NCI-H748 treated with DMSO at 0.1 percent for 48 hours (cell line): Measurements from ENCODE around the gene RNF144A.

Source experiments
- DNase-seq: peaks from one replicate; lab custom pipeline; 2025; lab: John Stamatoyannopoulos, UW

The RNF144A gene

DNA sequence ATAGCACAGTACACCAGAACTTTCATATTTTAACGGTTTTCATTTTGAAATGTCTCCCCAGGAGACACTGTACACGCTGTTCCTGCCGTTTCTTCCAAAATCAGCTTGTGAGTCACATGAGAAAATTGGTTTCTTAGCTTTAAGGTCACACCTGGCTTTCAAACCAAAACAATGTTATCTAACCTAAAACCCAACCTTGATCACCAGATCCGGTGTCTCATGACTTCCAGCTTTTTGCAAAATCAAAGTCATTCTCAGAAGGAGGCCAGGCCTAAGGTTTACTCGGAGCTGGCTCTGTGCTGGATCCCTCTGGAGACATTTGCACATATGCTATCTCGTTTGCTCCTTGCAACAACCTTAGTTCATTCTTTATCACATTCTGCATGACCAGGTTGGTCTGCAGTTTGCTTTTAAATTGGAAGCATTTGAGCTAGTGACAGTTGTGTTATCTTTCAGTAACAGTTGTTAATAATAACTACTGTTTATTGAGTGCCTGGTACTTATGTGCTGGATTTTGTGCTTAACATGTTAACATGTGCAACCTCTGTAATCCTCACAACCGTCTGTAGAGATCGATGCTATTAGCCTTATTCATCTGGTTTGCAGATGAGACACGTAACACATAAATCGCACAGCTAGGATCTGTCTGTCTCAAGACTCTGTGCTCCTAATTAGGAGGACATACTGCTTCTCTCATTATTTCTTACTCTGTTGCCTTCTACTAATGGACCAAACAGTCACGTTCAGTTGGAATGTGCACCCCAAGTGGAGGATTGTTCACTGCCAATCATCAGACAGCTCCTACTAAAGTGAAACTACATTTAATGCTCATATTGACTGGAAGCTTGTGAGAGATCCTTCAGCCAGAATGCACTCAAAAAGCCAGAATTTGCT is 105.5 kb downstream of the RNF144A start:
- DNase-seq: no peak

DNA sequence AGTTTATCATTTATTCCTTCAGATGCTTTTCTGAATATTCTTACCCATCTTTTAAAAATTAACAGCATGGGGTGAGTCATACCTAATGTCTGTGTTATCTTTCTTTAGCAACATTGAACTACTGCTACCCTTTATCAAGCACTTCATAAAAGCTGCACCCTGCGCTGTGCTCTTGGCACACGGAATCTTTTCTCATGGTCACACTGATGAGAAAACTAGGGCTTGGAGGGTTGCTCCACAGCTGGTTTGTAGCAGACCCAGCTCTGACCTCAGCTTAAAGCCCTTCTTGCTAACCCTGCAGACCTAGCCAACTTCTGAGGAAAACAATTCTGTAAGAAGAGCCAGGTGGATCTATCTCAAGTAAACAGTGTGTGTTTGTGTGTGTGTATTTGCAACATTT is 106.3 kb downstream of the RNF144A start:
- DNase-seq: no peak

DNA sequence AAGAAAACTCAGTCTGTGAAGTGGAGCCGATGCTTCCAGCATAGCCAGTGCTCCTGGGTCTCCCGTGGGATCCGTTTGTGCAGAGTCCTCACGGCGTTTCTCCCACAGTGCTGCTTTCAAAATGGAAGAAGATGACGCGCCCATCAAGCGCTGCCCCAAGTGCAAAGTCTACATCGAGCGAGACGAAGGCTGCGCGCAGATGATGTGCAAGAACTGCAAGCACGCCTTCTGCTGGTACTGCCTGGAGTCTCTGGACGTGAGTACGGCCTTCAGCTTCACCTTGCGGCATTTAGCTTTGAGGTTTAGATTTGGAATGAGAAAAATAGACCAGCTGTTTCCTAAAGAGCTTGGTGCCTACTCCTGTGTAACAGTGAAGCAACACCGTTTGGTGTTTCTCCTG is 107.0 kb downstream of the RNF144A start:
- no peak for DNase-seq

DNA sequence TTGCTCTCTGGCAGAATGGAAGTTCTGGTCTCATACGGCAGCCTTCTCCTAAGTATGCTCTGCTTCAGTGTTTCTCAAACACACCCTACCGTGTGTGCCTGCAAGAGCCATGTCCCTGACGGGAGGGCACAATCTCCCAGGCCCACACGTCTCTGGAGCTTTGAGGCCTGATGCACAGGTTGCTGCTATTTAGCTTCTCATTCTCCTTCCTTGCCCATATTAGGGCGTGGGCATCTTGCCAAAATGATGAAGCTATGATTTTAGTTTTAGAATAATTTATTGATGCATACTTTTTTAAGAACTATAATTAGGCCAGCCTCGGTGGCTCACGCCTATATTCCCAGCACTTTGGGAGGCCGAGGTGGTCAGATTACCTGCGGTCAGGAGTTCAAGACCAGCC is 107.9 kb downstream of the RNF144A start:
- no peak for DNase-seq

DNA sequence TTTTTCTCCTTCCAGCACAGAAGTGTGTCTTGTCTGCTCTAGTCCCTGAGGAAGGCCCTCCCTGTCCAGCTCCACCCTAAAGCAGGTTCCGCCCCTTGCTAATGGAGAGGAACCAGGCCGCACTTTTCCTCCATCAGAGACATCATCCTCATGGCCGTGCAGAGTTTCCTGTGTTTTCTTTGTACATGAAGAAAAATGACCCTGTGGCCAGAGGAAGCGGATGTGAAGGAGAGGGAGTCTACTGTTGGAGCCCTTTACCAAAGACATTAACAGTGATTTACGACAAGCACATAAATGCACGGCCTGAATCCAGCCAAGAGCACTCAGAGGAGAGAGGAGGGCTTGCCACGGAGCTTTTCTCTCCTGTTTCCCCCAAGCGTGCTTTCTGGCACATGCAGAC is 109.5 kb downstream of the RNF144A start:
- DNase-seq: no peak

DNA sequence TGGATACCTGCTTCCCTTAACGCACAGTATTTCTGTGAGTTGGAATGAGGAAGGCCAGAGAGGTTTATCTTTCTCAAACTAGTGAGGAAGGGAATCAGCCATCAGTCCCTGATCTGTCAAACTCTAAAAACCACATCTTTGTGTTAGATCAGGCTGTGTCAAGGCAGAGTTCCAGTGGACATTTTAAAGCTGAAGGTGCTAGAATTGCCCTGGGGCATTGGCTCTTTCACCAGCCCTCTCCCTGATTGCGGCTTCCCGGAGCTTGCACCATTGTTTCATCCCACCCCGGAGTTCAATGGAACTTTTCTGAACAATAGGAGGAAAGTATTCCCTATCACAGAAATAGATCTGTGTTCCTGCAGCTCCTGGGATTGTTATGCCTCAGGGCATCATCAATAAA is 110.2 kb downstream of the RNF144A start:
- no peak for DNase-seq

DNA sequence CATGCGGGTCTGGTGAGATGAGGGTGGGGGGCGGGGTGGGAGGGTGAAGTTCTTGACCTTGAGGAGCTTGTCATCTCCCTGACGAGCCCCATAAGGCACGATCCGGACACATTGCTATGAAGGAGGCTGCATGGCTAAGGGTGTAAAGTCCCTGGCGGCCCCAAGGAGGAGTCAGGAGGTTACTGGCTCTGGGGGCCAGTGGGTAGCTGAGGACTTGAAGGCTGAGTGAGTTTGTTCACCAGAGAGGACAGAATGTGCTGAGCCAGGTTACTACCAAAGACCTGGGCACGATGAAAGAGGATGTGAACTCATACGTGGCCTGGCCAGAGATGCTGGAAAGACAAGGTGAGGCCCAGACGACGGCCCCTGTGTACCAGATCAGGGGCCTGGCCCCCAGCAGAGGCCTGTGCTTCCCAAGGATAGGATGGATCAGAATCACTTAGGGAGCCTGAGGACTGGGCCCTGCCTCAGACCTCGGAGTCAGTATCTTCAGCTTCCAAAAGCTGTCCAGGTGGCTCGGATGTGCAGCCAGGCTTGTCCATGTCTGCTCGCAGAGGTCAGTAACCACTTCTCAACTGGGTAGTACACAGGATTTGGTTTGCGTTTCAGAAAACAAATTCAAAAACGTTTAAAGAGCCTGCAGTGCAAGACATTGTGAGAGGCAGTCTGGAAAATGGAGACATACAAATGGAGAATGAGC is 110.9 kb downstream of the RNF144A start:
- DNase-seq: no peak

DNA sequence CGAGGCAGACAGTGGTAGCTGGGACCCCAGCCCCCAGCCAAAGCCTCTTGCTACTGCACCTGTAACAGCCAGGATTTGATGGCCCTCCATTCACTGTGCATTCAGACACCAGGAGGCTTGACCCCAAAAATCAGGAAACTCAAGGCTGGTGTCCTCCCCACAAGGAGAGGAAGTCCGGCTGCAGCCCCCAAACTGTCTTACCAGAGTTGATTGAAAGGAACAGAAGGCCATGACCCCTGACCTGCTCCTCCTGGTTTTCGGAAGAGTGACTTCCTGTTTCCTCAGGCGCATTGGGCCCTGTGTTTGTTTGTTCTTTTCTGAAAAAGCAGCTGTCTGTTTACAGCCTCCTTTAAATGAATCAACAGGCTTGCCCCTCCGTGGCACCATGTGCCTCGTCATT is 111.6 kb downstream of the RNF144A start:
- DNase-seq: no peak

DNA sequence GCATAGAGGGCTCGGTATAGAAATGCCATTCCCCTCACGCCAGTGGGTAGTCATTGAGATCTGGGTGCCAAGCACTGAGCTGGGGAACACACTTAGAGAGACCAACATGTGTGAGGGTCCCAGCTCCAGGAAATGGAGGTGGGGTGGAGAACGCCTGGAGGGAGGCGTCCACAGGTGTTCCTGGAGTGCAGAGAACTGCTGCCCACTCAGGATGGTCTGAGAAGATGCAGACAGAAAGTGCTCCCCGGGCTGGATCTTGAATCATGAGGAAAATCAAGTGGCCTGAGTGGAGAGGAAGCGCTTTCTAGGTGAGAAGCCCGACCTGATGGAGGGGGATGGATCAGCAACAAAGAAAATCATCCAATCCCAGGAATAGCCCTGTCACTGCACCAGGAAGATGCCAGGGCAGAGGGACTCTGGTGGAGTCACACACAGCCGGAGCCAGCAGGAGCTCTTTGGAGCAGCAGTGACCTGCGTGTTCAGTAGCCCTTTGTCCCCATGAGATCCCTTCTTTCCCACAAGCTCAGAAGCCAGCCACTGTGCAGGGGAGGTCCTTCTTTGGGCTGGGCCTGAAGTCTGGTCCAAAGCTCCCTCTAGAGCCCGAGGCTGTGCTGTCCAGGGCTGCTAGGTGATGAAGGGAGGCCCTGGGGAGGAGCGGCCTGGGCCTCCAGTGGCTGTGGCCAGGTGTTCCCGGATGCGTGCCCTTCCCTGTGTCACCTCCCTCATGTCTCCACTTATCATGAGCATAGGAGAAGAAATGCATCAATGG is 112.3 kb downstream of the RNF144A start:
- DNase-seq: no peak

DNA sequence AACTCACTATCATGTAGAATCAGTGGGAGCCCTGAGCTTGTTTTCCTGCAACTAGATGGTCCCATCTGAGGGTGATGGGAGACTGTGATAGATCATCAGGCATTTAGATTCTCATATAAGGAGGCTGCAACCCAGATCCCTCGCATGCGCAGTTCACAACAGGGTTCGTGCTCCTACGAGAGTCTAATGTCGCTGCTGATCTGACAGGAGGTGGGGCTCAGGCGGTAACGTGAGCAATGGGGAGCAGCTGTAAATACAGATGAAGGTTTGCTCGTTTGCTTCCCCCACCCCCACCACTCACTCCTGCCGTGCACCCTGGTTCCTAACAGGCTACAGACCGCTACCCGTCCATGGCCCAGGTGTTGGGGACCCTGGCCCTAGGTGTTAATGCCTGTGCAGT is 113.6 kb downstream of the RNF144A start:
- DNase-seq: no peak

DNA sequence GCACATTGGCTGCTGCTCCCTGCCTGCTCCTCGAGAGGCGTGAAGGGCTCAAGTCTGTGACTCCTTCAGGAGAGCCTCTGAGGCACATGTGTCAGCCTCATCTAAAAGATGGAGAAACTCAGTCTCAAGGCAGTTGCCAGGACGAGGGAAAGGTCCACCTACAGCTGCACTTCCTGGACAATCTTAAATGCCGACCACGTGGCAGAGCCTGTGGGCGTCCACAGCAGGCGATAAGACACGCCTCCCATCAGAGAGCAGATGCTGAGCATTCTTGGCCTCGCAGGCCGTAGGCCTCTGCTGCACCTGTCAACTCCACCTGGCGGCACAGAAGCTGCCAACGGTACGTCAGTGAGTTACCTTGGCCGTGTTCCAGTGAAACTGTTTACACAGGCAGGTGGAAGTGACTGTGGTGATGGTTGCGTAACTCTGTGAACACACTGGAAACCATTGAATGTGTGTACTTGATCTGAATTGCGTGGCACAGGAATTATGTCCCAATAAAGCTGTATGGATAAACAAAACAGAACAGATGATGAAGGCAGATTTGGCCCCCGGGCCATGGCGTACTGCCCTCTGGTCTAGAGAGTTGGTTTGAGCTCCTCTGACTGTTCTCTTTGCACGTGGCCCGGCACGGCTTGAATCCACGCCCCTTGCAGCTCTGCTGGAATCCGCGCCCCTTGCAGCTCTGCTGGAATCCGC is 114.5 kb downstream of the RNF144A start:
- peak; percentile 99 for DNase-seq

DNA sequence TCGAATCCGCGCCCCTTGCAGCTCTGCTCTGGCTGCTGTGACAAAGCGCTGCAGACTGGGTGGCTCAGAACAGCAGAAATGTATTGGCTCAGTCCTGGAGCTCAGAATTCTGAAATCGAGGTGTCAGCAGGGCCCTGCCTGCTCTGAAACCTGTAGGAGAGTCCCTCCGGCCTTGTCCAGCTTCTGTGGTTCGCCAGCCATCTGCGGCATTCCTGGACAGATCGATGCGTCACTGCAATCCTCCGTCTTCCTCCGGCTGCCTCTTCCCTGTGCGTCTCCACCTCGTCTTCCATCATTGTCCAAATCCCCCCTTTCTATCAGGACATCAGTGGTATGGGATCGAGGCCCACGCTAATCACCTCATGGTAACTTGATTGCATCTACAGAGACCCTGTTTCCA is 115.2 kb downstream of the RNF144A start:
- DNase-seq: no peak

DNA sequence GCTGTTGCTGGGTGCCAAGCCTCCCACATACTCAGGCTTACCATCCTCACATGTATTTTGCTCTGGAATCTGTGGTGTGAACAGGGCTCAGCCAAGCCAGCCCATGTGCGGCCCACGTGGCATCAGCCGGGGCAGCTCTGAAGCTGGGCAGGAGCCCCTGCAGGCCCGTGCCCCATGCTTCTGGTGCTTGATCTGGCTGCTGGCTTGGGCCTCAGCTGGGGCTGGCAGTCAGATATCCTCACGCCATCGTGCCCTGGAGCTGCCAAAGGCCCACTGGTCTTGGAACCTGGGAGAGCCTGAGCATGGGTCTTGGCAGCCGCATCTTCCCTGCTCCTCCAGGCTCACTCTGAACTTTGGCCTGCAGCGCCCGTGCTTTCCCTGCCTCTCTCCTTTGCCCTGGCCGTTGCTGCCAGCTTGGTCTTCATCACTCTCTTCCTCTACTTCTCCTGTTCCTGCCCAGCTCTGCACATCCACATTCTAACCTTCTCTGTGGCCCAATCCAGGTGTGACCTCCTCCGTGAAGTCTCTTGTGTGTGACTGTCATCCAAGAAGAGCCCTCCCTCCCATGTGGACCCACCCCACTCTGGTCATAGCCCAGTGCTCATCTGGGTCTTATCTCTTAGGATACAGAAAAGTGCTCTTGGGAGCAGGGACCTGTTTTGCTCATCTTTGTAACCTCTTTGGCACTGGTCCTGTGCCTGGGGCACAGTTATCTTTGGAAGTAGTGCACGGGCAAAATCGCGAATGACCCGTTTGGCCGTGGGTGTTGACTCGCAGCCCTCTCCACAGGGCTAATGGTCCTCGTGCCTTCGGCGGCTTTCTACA is 116.1 kb downstream of the RNF144A start:
- no peak for DNase-seq

DNA sequence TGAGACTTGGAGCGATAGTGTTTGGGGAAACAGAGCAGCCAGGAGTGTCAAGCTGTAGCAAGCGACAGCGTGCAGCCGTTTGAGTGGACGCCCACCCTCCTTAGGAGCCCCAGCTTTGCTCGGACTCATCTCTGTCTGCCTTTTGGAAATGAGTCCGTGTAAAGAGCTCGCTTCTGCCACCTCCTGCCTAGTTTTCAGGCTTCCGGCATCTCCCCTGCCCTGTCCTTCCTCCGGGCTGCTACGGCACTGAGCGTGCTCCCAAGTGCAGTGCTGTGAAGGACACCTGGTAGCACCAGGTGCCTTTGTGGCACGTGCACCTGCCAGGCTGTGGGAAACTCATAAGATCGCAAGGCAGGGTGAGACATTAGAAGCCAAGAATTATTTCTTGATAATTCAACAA is 117.1 kb downstream of the RNF144A start:
- no peak for DNase-seq

DNA sequence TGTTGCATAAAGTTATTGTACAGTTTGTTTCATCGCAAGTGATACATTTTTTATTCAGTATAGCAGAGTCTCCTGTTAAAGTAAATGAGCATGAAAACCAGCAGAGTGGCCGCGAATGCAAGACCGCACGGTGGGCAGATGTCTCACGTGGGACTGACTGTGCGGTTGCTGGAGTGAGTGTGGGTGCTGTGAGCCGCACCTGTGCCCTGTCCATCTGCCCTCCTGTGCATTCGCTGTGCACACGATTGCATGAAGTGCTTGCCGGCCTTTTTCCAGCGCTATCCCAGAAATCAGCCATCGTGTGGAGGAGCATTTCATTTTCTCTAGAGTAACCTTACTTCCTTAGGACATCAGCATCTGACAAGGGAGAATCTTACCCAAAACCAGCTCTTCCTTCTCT is 118.7 kb downstream of the RNF144A start:
- DNase-seq: no peak

DNA sequence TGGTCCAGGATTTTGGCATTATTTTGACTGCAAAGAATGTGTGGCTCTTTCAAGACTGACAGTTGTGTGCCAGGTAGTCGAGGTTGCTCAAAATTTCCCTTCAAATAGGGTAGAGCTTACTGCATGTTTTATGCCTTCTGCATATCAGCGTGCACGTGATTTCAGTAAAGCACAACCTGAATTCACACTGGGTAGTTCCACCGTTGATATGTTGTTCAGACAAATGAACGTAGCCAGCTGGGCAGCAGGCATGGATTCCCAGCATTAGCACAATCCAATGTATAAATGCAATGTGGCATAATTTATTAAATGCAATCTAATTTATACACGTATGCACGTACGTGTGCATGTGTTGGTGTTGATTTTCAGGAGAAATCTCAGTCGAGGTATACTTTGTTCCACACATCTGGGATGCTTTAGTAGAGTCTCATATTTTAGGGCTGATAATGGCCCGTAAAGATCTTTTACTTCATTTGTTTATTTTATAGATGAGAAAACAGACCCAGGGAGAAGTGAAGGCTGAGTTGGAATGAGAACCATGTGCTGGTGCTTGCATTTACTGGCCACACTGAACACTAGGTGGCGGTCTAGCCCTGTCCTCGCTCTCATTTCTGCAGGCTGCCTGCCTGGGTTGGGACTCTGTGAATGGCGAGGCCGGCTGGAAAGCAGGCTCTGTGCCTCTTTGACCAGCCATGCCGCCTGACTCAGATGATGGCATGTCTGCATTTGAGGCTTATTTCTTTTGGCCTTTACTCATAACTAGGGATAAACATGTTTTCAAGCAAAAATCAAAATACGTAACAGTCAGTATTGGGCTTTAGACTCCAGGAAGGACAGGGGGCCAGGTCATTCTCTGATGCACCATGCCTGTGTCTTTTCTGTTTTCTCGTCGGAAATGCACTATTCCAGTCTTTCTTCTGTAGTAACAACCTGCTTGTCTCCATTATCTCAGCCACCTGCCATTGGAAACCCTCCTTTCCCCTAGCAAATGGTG is 120.4 kb downstream of the RNF144A start:
- DNase-seq: peak; percentile 49

DNA sequence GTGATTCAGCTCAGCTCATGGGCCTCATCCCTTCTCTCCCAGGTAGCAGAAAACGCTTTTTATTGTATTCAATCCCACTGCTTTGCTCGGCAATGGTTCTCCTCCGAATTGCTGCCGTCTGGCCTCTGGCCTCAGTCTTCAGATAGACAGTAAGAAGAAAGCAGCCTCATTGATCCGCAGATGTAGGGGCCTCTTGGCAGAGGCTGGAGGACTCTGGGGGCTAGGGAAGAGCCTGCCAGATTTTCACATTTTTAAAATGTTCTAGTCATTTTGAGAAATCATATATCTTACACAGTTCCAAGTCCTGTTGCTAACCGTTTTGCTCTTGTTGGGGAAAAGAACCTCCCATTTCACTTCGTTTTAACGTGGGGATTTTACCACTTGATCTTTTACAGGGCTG is 123.3 kb downstream of the RNF144A start:
- no peak for DNase-seq

DNA sequence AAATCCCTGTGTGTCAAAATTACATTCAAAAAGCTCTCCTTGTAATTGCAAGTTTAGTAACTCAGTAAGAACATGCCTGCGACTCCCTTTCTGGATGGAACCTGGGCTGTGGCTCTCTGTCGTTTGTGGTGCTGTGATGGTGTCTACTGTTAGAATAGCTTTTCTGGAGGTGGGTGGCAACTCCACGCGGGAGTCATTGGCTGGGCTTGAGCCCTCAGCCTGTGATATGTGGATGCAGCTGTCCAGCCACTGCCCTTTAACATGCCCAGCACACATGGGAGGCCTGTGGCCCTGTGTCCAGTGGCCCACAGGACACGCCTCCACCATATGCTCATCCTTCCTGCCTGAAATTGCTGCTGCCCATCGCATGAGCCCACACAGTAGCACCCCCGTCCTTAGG is 124.2 kb downstream of the RNF144A start:
- no peak for DNase-seq

DNA sequence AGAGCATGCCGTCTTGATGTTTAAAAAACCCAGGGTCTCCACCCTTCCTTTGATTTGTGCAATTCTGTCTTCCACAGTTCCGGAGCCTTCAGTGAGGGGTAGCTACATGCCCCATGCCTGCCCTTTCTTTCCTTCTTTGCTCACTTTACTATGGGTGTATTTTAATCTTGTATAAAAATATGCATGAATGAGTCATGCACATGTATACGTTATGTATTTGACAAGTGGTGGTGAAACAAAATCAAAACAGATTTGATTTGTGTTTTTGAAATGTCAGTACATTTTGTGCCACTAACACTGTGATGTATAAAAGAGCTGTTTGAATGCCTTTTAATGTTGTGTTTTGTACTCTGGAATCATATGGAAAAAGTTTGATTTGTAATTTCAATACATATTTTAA is 126.5 kb downstream of the RNF144A start:
- no peak for DNase-seq
